Measurements from ENCODE around the gene ZNF853. TPM values are rescaled to one million over a fixed set of nuclear protein-coding genes. Genes with fewer than 3 reads are reported as not detected.

Gene ZNF853
- total RNA-seq, 4 donors from 2014 or later, result 0.61 to 9.3 (median 2.1) TPM

GRCh38 chr7:6619961-6620360, 4.6 kb downstream of the ZNF853 start:
- DNase-seq, result no peak
- no peak for TF ChIP-seq POLR2A (IDR thresholded peaks at IDR 0.05)
- TF ChIP-seq CTCF (IDR thresholded peaks at IDR 0.05), result no peak
- H3K4me1 ChIP-seq, result peaks cover 0 to 23% (median 8%) of the 10 kb centered on the region in 3 donors
- no peak overlapping the region for H3K4me3 ChIP-seq
- H3K27me3 ChIP-seq, result peaks cover 0 to 12% (median 0%) of the 10 kb centered on the region in 4 donors
- H3K9me3 ChIP-seq, result no peaks in the 10 kb centered on the region
- peaks cover 0 to 33% (median 0%) of the 10 kb centered on the region in 3 donors for H3K36me3 ChIP-seq
- H3K27ac ChIP-seq, result no peak overlapping the region
- WGBS, 2 donors, result 81 to 85% methylated on average over 3 of the region's 3 CpGs
- intact Hi-C loops (cut with DNase I), result no loop called here

GRCh38 chr7:6621195-6622133, 6.1 kb downstream of the ZNF853 start:
- Histone ChIP-seq H3K27me3 (no peaks in the 10 kb centered on the region), H3K36me3 (peaks cover 0 to 33% (median 0%) of the 10 kb centered on the region in 3 donors), H3K4me1 (peaks cover 0 to 12% (median 0%) of the 10 kb centered on the region in 3 donors), H3K27ac (no peak overlapping the region), H3K9me3 (no peaks in the 10 kb centered on the region), H3K4me3 (no peak overlapping the region)
- WGBS, 2 donors, result 79 to 84% methylated on average over 12 to 15 of the region's 20 CpGs
- intact Hi-C loops (cut with DNase I), result no loop called here
- TF ChIP-seq CTCF (IDR thresholded peaks at IDR 0.05), result no peak
- no peak for TF ChIP-seq POLR2A (IDR thresholded peaks at IDR 0.05)
- DNase-seq, result no peak

- Histone ChIP-seq H3K4me1 (peaks cover 0 to 7% (median 0%) of the 10 kb centered on the region in 3 donors), H3K36me3 (peaks cover 0 to 33% (median 0%) of the 10 kb centered on the region in 3 donors), H3K27me3 (no peaks in the 10 kb centered on the region), H3K4me3 (no peak overlapping the region), H3K9me3 (no peaks in the 10 kb centered on the region), H3K27ac (no peak overlapping the region)
- no peak for TF ChIP-seq CTCF (IDR thresholded peaks at IDR 0.05)
- no peak for TF ChIP-seq POLR2A (IDR thresholded peaks at IDR 0.05)
- DNase-seq, result no peak
- 95% methylated on average over 20 of the region's 67 CpGs; no CpG with 5 or more reads in 1 of the 2 donors for WGBS, 2 donors
- intact Hi-C loops (cut with DNase I), result no loop called here
Measured at GRCh38 chr7:6622134-6622710, 6.8 kb downstream of the ZNF853 start.

GRCh38 chr7:6623589-6624245, 8.3 kb downstream of the ZNF853 start:
- H3K4me3 ChIP-seq, result no peak overlapping the region
- 62 to 66% methylated on average over 7 to 8 of the region's 15 CpGs for WGBS, 2 donors
- no peak for DNase-seq
- TF ChIP-seq CTCF (IDR thresholded peaks at IDR 0.05) (no peak), POLR2A (IDR thresholded peaks at IDR 0.05) (no peak)
- H3K9me3 ChIP-seq, result no peaks in the 10 kb centered on the region
- peaks cover 6 to 18% (median 9%) of the 10 kb centered on the region in 3 donors for H3K4me1 ChIP-seq
- intact Hi-C loops (cut with DNase I), result no loop called here
- H3K36me3 ChIP-seq, result peaks cover 0 to 33% (median 0%) of the 10 kb centered on the region in 3 donors
- H3K27ac ChIP-seq, result no peak overlapping the region
- no peaks in the 10 kb centered on the region for H3K27me3 ChIP-seq
